Activated CD8-positive, alpha-beta memory T cell treated with anti-CD3 and anti-CD28 coated beads for 48 hours (primary cell): ENCODE data around the gene SIPA1L3.
"Not testable (repeated sequence)": the region's sequence is repeated elsewhere in the genome, so short reads cannot be mapped to it uniquely, and the experiment has no call there.

Source experiments
- DNase-seq, 3 experiments: peaks; one replicate each; pipeline ENCODE4 v3.0.0-alpha.2; 2020; ENCODE audit warnings: low read depth in 2 of 3, low spot score in 2 of 3

Gene SIPA1L3, protein sequence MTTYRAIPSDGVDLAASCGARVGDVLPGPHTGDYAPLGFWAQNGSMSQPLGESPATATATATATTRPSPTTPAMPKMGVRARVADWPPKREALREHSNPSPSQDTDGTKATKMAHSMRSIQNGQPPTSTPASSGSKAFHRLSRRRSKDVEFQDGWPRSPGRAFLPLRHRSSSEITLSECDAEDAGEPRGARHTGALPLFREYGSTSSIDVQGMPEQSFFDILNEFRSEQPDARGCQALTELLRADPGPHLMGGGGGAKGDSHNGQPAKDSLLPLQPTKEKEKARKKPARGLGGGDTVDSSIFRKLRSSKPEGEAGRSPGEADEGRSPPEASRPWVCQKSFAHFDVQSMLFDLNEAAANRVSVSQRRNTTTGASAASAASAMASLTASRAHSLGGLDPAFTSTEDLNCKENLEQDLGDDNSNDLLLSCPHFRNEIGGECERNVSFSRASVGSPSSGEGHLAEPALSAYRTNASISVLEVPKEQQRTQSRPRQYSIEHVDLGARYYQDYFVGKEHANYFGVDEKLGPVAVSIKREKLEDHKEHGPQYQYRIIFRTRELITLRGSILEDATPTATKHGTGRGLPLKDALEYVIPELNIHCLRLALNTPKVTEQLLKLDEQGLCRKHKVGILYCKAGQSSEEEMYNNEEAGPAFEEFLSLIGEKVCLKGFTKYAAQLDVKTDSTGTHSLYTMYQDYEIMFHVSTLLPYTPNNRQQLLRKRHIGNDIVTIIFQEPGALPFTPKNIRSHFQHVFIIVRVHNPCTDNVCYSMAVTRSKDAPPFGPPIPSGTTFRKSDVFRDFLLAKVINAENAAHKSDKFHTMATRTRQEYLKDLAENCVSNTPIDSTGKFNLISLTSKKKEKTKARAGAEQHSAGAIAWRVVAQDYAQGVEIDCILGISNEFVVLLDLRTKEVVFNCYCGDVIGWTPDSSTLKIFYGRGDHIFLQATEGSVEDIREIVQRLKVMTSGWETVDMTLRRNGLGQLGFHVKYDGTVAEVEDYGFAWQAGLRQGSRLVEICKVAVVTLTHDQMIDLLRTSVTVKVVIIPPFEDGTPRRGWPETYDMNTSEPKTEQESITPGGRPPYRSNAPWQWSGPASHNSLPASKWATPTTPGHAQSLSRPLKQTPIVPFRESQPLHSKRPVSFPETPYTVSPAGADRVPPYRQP (N-terminal part only)

DNA sequence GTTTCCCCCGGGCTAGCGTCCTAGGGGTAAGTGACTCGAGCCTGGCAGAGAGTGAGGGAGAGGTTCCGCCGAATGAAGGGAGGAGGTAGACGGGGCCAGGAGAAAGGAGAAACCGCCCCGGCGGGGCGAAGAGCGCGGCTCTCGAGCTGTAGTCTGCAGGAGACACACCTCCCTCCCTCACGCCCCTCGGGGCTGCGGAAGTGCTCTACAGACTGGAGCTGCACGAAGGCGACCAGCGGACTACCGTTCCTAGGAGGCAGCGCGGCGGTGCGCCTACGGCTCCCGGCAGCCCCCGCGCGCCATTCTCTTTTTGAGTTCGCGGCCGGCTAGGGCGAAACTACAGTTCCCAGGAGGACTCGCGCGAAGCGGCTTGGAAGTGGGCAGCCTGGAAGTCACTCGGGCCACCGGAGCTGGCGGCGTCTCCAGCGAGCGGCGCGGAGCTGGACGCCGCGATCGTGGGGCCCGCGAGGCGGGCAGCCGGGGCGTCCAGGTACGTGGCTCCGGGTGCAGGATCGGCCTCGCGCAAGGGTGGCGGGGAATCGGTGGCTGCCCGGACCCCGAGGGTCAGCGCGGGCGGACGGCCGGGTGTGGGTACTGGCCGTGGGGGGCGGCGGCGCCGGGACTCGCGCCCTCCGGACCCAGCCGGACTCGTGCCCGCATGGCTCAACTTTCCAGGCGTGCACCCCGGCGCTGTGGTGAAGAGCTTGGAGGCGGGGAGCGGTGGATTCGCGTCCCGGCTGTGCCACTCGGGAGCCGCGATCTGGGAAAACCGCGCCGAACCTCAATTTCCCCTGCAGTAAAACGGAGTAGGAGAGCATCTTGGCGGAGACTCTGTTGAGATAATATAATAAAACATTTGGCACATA, at the start of gene SIPA1L3:
Gene SIPA1L3 (plus strand): TSS at position 340 of the 866 bp plus-strand sequence. CDS start 174,358 bp downstream, outside the sequence.
- peak; percentile 80 to 84 (median 81) for DNase-seq

DNA sequence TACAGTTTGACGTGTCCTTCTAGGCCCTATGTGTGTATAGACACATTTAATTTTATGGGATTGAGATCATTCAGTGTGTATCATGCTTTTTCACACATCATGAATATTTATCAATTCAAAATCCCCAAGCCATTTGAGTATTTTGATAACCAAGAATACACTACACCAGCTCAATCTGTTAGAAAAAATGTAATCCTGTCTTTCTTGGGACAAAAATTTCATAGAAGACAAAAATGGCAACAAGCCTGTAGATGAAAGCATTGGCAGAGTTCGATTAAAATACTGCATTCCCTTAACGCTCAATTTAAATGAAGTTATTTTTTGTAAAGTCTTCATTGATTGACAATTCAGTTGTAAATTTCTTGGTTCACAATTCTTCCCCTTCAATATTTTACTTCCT, 42.5 kb upstream of the SIPA1L3 start:
- no peak for DNase-seq

DNA sequence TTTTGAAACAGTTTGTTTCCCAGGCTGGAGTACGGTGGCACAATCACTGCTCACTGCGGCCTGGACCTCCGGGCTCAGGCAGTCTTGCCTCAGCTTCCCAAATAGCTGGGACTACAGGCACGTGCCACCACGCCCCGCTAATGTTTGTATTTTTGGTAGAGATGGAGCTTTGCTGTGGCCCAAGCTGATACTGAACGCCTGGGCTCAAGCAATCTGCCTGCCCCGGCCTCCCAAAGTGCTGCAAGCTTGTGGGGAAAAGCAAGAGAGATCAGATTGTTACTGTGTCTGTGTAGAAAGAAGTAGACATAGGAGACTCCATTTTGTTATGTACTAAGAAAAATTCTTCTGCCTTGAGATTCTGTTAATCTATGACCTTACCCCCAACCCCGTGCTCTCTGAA, 41.1 kb upstream of the SIPA1L3 start:
- not testable (repeated sequence) for DNase-seq

DNA sequence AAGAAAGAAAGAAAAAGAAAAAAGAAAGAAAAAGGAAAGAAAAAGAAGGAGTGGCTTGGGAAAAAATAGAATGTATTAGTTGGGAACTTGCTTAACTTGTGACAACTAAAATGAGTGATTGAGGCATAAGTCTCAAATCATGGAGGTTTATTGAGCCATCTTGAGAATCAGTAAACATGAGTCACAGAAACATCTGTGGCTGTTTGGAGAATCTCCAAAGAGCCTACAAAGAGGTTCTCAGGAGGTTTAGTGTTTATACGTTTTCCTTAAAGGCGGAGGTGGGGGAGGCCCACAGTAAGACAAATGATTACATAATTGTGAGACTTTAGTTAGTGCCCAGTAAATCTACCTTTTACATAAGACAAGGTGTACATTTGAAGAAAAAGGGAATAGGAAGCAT, 39.2 kb upstream of the SIPA1L3 start:
- no peak for DNase-seq

DNA sequence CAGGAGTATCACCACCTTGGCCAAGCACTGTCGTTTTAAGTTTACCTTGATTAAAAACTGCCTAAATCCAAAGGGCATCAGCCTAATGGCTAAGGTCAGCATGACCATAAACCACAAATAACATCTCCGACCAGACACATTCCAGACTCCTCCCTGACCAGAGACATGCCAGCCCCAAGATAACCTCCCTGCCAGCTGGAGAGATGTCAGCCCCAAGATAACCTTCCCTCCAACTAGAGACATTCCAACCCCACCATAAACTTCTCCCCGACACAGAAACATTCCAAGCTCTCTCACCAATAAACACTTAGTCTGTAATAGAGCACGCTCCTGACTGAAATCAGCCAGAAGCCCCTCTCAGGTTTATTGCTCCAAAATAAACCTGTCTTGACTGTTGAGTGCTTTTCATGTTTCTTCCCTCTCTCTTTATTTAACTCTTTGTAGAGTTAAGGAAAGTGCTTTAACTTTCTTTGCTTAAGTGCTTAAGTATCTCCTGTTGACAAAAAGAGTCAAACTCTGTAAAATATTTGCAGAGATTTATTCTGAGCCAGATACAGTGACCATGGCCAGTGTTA, 37.2 kb upstream of the SIPA1L3 start:
- no peak for DNase-seq

DNA sequence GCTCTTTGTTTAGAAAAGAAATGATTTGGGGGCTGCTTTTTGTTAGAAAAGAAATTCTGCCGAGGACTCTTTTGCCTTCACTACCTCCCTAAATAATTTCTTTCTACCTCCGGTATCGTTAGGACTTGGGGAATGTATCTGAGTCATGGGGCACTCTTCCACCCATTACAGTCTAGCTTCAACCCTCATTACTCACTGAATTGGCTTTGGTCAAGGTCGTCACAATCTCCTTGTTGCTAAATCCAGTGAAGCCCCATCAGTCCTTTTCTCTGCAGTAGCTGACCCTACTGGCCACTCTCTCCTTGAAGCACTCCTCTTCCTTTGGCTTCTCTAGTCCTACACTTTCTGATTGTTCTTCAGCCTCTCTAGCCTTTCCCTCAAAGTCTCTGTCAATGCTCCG, 34.6 kb upstream of the SIPA1L3 start:
- DNase-seq: no peak

DNA sequence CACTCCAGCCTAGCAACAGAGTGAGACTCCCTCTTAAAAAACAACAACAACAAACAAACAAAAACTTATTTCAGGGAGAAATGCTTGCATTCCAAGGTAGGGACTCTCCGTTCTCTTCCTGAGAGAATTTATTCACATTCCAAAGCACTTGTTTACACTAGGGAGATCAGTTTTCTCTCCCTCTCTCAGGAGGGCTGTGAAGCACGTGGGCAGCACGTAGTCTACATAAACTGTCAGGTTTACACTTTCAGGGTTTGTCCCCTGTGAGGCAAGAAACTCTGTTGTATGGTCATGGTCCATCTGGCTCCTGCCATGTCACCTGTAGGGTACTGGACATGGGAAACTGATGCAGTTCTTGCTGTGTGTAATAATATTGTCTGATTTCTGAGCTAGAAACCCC, 32.2 kb upstream of the SIPA1L3 start:
- DNase-seq: no peak

DNA sequence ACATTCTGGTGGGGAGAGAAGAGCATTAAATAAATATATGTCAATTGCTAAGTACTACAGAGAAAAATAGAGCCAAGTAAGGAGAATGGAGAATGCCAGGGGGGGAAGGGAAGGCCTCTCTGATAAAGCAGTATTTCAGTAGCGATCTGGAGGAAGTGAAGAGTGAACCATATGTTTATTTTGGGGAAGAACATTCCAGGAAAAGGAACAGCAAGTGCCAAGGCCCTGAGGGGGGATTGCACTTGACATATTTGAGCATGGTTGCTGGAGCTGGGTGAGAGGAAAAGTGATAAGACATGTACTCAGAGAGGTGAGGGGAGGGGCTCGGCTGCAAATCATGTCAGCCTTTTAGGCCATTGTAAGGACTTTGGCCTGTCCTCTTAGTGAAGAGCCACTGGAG, 31.0 kb upstream of the SIPA1L3 start:
- no peak for DNase-seq

DNA sequence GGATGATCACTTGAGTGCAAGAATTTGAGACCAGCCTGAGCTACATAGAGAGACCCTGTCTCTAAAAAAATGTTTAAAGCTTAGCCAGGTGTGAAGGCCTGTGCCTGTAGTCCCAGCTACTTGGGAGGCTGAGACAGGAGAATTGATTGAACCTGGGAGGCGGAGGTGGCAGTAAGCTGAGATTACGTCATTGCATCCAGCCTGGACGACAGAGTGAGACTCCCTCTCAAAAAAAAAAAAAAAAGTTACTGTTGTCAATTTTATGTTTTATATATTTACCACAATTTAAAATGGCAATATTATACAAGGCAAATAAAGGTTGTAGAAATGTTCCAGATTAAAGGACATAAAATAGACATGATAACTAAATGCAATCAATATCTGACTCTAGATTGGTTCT, 29.9 kb upstream of the SIPA1L3 start:
- DNase-seq: no peak

DNA sequence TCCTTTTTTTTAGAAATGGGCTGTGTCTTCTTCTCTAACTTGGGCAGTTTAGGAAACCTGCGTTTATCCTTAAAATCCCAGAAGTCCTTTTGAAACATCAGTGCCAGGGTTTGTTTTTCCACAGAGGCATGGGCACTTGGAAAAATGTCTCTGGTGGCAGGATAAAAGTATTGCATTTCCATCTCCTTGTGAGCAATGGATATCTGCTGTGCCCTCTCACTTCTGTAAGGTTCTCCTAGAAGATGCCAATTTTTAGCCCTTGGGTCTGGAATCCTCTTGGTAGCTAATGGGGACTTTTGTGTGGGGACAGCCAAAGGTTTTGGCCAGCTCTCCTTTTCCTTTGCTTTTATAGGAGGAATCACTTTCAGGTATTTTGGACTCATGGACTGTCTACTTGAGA, 21.6 kb upstream of the SIPA1L3 start:
- no peak for DNase-seq

DNA sequence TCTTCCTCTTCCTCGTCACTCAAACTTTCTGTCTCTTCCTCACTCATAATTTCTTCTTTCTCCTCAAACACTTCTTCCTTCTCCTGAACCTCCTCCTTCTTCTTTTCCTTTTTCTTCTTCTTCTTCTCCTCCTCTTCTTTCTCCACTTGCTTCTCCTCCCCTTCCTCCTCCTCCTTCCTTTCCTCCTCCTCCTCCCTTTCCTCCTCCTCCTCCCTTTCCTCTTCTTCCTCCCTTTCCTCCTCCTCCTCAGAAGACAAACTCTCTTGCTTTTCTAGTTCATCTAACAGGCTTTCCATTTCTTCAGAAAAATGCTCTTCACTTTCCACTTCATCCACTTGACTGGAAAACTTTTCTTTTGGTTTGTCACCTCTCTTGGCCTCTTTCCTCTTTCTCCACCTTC, 20.4 kb upstream of the SIPA1L3 start:
- DNase-seq: no peak

DNA sequence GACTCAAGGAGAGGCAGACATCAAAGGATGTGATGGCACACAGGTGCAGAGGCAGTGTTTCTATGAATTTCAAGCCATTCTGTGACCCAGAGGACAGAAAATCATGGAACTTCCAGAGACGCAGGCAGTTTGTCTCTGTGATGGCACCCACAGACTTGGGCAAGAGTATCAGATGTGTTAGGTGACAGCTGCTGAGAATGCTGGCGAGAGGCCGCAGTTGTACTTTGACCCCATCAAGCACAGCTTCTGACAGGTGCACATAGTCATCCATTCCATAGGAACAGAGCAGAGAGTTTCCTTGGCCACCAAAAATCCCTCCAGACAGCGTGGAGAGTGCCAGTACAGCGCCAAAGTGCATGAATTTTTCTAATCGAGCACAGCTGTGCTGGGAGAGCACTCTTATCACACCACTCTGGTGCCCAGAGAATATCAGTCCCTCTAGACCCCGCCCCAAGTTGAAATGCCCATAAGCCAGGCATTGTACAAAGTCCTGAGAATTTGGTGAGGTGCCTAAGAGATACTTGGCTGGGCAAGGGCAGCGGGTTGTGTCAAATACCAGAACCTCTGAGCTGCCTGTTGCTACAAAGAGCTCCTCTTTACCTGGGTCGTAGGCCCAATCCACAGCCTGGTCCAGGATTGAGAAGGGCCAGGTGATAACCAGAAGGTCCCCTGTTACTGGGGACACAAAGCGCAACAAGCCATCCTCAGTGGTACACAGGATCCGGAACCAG, 13.0 kb upstream of the SIPA1L3 start:
- DNase-seq: no peak

DNA sequence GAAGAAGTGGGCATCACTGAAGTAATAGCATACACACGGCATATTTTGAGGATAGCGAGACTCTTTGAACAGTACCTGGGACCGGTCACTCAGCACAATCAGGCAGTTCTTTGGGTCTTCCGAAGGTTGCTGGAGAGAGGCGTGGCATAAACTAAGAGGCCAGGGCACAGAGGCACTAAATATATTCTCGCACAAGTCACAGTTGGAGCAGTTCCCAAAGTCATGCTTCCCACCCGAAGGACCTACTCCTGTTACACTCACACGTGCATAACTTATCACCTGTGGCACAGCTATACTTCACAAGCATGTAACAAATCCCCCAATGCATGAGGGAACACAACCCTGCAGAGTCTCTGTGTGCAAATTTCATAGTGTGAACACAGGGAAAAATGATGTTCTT, 10.8 kb upstream of the SIPA1L3 start:
- DNase-seq: no peak

DNA sequence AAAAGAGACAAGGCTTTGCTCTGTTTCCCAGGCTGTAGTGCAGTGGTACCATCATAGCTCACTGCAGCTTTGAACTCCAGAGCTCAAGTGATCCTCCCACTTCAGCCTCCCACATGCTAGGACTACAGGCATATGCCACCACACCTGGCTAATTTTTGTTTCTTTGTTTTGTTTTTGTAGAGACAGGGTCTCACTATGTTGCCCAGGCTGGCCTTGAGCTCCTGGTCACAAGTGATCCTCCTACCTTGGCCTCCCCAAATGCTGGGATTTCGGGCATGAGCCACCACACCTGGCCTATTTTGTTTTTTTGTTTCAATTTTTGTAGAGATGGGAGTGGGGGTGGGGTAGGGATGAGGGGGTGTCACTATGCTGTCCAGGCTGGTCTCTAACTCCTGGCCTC, 7.6 kb upstream of the SIPA1L3 start:
- DNase-seq: no peak

DNA sequence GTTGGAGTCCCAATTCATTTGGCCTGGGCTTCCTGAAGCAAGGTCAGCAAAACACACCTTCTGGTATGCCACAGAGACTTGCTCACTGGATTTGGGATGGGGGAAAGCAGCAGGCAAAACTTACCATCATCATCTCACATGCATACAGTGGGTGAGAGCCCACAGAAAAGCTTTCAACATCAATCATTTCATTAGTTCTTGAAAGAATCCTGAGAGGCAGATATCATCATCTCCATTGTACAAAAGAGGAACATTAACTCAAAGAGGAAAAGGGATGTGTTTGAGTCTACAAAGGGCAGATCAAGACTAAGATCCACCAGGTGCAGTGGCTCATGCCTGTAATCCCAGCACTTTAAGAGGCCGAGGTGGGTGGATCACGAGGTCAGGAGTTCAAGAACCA, 7.0 kb upstream of the SIPA1L3 start:
- DNase-seq: no peak

DNA sequence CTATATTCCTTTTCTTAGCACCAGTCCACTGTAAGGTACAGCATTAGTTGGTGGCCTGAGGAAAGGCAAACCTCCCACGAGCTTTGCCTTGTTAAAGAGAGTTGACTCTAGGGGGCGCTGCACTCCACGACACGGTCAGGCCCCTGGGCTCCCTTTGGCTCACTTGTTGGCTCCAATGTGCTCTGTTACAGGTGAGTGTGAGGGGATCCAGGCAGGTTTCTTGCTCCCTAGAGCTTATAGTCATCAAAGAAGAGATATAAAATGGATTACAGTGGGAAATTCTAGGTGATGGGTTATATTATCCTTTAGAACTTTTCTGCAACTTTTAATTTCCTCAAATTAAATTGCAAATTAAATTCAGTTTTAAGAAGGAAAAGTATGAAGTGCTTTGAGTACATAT, 4.3 kb upstream of the SIPA1L3 start:
- peak; percentile 35 to 71 (median 63) for DNase-seq

DNA sequence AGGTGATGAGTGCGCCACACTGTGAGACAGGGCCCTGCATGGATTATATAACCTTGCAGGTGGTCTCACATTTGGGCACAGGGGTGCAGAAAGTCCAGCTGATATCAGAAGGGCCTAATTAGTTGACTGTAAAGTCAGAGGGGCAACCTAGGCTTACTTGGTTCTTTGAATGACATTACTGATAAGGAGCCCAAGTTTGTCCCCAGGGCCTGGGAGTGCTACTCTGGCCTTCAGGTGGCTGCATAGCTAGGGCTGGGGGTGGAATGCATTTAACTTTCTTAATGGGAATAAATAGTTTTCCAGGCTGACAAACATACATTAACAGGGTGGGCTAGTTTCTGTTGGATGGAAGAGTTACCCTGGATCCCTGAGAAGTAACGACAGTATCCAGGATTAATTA, 3.9 kb upstream of the SIPA1L3 start:
- no peak for DNase-seq

DNA sequence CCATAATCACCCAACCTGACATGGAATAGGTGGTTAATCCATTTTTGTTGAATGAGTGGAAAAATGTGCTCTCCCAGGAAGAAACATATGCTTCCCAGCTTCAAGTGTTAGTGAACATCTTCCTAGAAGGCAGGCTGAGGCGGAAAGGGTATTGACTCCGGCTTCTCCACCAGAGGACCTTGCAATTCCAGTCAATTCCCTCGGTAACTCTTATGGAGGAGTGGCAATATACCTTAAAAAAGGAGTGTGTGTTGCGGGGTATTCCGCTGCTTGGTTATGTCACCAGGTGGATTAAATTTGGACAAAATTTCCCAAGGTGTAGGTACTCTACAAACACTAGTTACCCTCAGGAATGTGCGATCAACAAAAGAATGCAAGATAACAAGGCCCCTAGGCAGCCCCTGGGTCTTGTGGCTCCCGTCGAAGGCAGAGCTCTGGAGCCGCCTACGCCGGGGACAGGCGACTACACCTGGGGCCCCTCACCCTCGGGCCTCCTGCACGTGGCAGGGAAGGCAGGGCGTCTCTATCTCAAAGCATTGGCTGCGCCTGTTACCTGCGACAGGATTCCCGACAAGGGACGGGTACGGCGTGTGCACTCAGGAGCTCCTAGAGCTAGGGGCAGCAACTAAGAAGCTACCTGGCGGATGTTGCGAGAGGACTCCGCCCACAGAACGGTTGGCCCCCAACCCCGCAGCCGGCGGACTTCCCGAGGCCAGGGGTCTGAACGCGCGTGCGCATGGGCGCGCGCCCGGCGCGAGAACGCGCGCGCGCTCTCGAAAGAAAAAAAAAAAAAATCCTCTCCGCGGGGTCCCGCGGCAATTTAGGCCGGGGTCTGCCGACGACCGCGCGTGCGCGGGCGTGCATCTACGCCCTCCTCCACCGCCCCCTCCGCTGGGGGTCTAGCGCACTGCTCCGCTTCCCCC, 801 bp upstream of the SIPA1L3 start, which contains the start of gene WDR87:
Gene WDR87 (minus strand): TSS at position 649 of the 923 bp plus-strand sequence. CDS start 8,355 bp downstream, outside the sequence.
- DNase-seq: peak in 2 of 3 experiments; percentile 8 to 16
